A673 (cell line): ENCODE measurements around the gene CCDC148. TPM values are rescaled to one million over a fixed set of nuclear protein-coding genes. Genes with fewer than 3 reads are reported as not detected.

Experiments used
- BruUV-seq: library from RNA; stranded (reverse); fragments of 400-500 nt; replicated peaks from 2 replicates; lab custom pipeline; 2021; lab: Mats Ljungman, UMichigan
- CTCF ChIA-PET: fragments of 300-600 bp; sonication (Branson Sonifier 250); formaldehyde crosslinking; loops from one replicate; lab custom pipeline; 2022; ENCODE audit warnings: antibody characterized with exemption; lab: Charles Lee
- POLR2A ChIA-PET: fragments of 300-600 bp; sonication (Branson Sonifier 250); formaldehyde crosslinking; loops from one replicate; lab custom pipeline; 2022; ENCODE audit warnings: antibody characterized with exemption; ENCODE audit not compliant: low non-redundant PET; lab: Charles Lee
- DNase-seq: peaks from one replicate; pipeline ENCODE4 v3.0.0-alpha.2; 2015; ENCODE audit warnings: low spot score
- H3K27ac ChIP-seq: fragments of 200-600 bp; sonication (generic); 2 replicates; pipeline ENCODE4 v1.5.1; 2016; ENCODE audit warnings: mixed run types, low read depth, mild to moderate bottlenecking, mixed read lengths, antibody characterized with exemption, low read length; ENCODE audit not compliant: poor library complexity, severe bottlenecking
- H3K27me3 ChIP-seq: fragments of 200-600 bp; sonication (generic); replicated peaks from 2 replicates; pipeline ENCODE4 v1.6.1; 2017; ENCODE audit warnings: mixed run types, low read depth, mild to moderate bottlenecking, mixed read lengths, antibody characterized with exemption, low read length; ENCODE audit not compliant: insufficient read depth, poor library complexity
- H3K36me3 ChIP-seq: fragments of 200-600 bp; sonication (generic); 2 replicates; pipeline ENCODE4 v1.6.1; 2016; ENCODE audit warnings: mixed run types, mild to moderate bottlenecking, mixed read lengths, antibody characterized with exemption, low read length; ENCODE audit not compliant: insufficient read depth, poor library complexity, severe bottlenecking
- H3K4me1 ChIP-seq: fragments of 200-600 bp; sonication (generic); 2 replicates; pipeline ENCODE4 v1.6.1; 2017; ENCODE audit warnings: mixed run types, mild to moderate bottlenecking, mixed read lengths, antibody characterized with exemption, low read length; ENCODE audit not compliant: insufficient read depth, poor library complexity, severe bottlenecking
- H3K4me3 ChIP-seq: fragments of 200-600 bp; sonication (generic); 2 replicates; pipeline ENCODE4 v1.5.1; 2016; ENCODE audit warnings: low read depth, mixed run types, mild to moderate bottlenecking, mixed read lengths, low read length; ENCODE audit not compliant: poor library complexity, severe bottlenecking
- H3K9me3 ChIP-seq: fragments of 200-600 bp; sonication (generic); 2 replicates; pipeline ENCODE4 v1.6.1; 2016; ENCODE audit warnings: mixed run types, low read depth, mild to moderate bottlenecking, mixed read lengths, antibody characterized with exemption, low read length; ENCODE audit not compliant: poor library complexity, severe bottlenecking
- EZH2 ChIP-seq: fragments of 200-600 bp; sonication (generic); IDR thresholded peaks from 2 replicates; pipeline ENCODE4 v1.6.1; 2017; ENCODE audit warnings: borderline replicate concordance, low read depth, mild to moderate bottlenecking, mixed read lengths, antibody characterized with exemption, low read length; ENCODE audit not compliant: poor library complexity, severe bottlenecking
- intact Hi-C: fragments of 100-400 bp; cut with micrococcal nuclease; formaldehyde crosslinking; loops from one replicate; pipeline ENCODE4 v1.10.0; 2022; ENCODE audit not compliant: unreplicated experiment
- total RNA-seq: library from RNA; stranded (reverse); gene quantifications from 2 replicates; pipeline ENCODE4 v1.2.3, GENCODE V29; 2021
- TF ChIP-seq, protein P1 (sequence below): fragments of 300-800, 200-600 bp; sonication (generic); conservative IDR thresholded peaks from 2 replicates; pipeline ENCODE4 v1.5.1; 2017; ENCODE audit warnings: low read depth, mild to moderate bottlenecking, antibody characterized with exemption, low read length, moderate library complexity, mixed read lengths

Gene CCDC148
- total RNA-seq, 1 experiment from 2014 or later = 0.90 TPM

DNA sequence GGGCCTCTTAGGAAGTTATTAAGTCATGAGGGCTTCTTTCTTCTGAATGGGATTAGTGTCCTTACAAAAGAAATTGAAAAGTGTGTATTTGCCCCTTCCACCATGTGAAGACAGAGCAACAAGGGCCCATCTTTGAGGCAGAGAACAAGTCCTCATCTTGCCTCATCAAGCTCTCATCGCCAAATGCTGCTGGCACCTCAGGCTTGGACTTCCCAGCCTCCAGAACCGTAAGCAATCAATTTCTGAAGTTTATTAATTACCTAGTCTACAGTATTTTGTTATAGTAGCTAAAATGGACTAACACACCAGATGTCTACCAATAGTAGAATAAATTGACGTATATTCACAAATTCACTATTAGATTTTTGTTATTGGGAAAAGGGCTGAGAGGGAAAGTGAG is 74.6 kb downstream of the CCDC148 start:
- no peaks in the 10 kb centered on the region for H3K4me1 ChIP-seq
- H3K27ac ChIP-seq = no peak overlapping the region
- ChIA-PET POLR2A (no interaction called here), CTCF (no interaction called here)
- no peak for TF ChIP-seq EZH2
- H3K27me3 ChIP-seq = no peaks in the 10 kb centered on the region
- no peak overlapping the region for H3K4me3 ChIP-seq
- no peaks in the 10 kb centered on the region for H3K9me3 ChIP-seq
- H3K36me3 ChIP-seq = no peaks in the 10 kb centered on the region
- intact Hi-C loops = no loop called here
- BruUV-seq = no TSS peak
- DNase-seq = no peak

DNA sequence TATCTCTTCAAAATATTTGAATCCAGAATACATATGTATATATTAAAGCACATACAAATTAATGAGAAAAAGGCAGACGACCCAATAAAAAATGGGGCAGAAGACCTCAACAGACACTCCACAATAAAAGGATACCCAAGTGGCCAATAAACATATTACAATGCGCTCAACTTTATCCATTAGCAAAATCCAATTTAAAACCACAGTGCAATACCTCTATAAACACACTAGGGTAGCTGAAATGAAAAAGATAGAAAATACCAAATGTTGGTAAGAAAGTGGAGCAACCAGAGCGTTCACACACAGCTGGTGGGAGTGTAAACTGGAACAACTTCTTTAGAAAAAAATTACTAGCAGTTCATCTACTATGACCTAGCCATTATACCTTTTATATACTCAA is 75.3 kb downstream of the CCDC148 start:
- H3K27ac ChIP-seq = no peak overlapping the region
- no TSS peak for BruUV-seq

DNA sequence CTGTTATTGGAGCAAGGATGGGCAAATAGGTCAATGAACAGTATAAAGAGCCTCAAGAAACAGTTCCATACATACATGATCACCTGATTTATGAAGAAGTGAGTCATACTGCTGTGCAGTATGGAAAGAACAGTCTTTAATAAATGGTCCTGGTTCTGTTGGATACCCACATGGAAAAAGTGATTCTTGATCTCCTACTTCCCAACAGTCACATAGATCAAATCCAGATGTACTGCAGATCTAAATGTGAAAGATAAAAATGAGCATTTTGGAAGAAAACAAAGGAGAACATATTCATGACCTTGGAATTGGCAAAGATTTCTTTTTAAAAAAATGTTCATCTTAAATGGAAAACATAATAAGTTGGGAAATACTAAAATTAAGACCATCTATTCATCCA is 75.8 kb downstream of the CCDC148 start:
- TF ChIP-seq, protein P1, sequence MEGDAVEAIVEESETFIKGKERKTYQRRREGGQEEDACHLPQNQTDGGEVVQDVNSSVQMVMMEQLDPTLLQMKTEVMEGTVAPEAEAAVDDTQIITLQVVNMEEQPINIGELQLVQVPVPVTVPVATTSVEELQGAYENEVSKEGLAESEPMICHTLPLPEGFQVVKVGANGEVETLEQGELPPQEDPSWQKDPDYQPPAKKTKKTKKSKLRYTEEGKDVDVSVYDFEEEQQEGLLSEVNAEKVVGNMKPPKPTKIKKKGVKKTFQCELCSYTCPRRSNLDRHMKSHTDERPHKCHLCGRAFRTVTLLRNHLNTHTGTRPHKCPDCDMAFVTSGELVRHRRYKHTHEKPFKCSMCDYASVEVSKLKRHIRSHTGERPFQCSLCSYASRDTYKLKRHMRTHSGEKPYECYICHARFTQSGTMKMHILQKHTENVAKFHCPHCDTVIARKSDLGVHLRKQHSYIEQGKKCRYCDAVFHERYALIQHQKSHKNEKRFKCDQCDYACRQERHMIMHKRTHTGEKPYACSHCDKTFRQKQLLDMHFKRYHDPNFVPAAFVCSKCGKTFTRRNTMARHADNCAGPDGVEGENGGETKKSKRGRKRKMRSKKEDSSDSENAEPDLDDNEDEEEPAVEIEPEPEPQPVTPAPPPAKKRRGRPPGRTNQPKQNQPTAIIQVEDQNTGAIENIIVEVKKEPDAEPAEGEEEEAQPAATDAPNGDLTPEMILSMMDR = no peak
- no peak for TF ChIP-seq EZH2
- POLR2A ChIA-PET = no interaction called here
- BruUV-seq = no TSS peak
- Histone ChIP-seq H3K36me3 (no peaks in the 10 kb centered on the region), H3K4me1 (no peaks in the 10 kb centered on the region), H3K27me3 (no peaks in the 10 kb centered on the region), H3K27ac (no peak overlapping the region), H3K4me3 (no peak overlapping the region), H3K9me3 (no peaks in the 10 kb centered on the region)
- DNase-seq = no peak
- CTCF ChIA-PET = no interaction called here
- intact Hi-C loops = no loop called here

More for the DNA sequence above, 75.3 kb downstream of the CCDC148 start:
- intact Hi-C loops = no loop called here
- POLR2A ChIA-PET = no interaction called here
- Histone ChIP-seq H3K27me3 (no peaks in the 10 kb centered on the region), H3K36me3 (no peaks in the 10 kb centered on the region), H3K4me3 (no peak overlapping the region), H3K4me1 (no peaks in the 10 kb centered on the region), H3K9me3 (no peaks in the 10 kb centered on the region)
- TF ChIP-seq, protein P1 = no peak; the same call in 1 of the 2 replicates
- TF ChIP-seq EZH2 = no peak
- peak; percentile 24 for DNase-seq
- CTCF ChIA-PET = no interaction called here

DNA sequence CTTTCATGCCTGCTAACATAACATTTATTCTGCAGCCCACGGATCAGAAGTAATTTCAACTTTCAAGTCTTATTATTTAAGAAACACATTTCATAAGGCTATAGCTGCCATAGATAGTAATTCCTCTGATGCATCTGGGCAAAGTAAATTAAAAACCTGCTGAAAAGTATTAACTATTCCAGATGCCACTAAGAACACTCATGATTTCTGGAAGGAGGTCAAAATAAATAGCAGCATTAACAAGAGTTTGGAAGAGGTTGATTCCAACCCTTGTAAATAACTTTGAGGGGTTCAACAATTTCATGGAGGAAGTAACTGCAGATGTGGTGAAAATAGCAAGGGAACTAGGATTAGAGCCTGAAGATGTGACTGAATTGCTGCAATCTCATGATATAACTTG is 77.6 kb downstream of the CCDC148 start:
- H3K9me3 ChIP-seq = no peaks in the 10 kb centered on the region
- CTCF ChIA-PET = no interaction called here
- H3K36me3 ChIP-seq = no peaks in the 10 kb centered on the region
- no TSS peak for BruUV-seq
- intact Hi-C loops = no loop called here
- DNase-seq = no peak
- no peak overlapping the region for H3K4me3 ChIP-seq
- no peaks in the 10 kb centered on the region for H3K4me1 ChIP-seq
- H3K27ac ChIP-seq = no peak overlapping the region
- POLR2A ChIA-PET = no interaction called here
- TF ChIP-seq EZH2 = no peak
- TF ChIP-seq, protein P1 = no peak
- no peaks in the 10 kb centered on the region for H3K27me3 ChIP-seq
